ENCODE measurements around the gene PTRH1. TPM values are rescaled to one million over a fixed set of nuclear protein-coding genes. Genes with fewer than 3 reads are reported as not detected.

Gene PTRH1
- total RNA-seq, 1 experiment from 2014 or later: 16.9 TPM

DNA sequence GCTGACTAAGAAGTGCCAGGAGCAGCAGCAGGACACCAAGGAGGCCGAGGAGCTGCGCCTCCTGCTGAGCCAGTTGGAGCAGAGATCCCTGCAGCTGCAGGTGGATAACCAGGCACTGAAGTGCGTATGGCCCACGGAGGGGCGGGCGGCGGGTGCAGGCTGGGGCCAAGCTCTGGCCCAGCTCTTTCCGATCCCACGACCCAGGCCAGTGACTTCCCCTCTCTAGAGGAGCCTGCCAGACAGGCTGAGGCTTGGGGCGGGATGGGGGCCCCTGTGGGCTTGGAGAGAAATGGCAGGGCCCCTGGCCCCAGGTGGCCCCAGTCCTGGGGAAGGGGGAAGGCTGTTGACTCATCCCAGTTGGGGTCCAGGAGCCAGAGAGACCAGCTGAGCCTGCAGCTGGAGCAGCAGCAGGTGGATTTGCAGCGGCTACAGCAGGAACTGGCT is 3.6 kb downstream of the PTRH1 start:
- POLR2A ChIA-PET: no interaction called here
- ATAC-seq (peak; percentile 5), DNase-seq (ENCODE audit: low spot score) (peak; percentile 52)
- Mint-ChIP-seq H3K9me3 (peaks cover 3% of the 10 kb centered on the region), H3K27ac (no peak overlapping the region), H3K27me3 (ENCODE audit: low read depth) (no peaks in the 10 kb centered on the region), H3K36me3 (no peaks in the 10 kb centered on the region), H3K4me1 (peaks cover 23% of the 10 kb centered on the region), H3K4me3 (no peak overlapping the region)
- TF ChIP-seq NFYB (CRISPR knock-in tag; conservative IDR thresholded peaks at IDR 0.05; ENCODE audit: low read depth): no peak
- TF ChIP-seq ZNF423 (CRISPR knock-in tag; IDR thresholded peaks at IDR 0.05): peak; percentile 86
- TF ChIP-seq, protein P1, sequence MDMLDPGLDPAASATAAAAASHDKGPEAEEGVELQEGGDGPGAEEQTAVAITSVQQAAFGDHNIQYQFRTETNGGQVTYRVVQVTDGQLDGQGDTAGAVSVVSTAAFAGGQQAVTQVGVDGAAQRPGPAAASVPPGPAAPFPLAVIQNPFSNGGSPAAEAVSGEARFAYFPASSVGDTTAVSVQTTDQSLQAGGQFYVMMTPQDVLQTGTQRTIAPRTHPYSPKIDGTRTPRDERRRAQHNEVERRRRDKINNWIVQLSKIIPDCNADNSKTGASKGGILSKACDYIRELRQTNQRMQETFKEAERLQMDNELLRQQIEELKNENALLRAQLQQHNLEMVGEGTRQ (CRISPR knock-in tag; IDR thresholded peaks at IDR 0.05): no peak
- CTCF ChIA-PET: interaction anchor here (0.6 to 2.2 kb wide), 11 partner anchors 13 to 315 kb away, joined by 3 to 24 read pairs (median 3); partner anchors contain the start of genes SLC2A8 and TOR2A

DNA sequence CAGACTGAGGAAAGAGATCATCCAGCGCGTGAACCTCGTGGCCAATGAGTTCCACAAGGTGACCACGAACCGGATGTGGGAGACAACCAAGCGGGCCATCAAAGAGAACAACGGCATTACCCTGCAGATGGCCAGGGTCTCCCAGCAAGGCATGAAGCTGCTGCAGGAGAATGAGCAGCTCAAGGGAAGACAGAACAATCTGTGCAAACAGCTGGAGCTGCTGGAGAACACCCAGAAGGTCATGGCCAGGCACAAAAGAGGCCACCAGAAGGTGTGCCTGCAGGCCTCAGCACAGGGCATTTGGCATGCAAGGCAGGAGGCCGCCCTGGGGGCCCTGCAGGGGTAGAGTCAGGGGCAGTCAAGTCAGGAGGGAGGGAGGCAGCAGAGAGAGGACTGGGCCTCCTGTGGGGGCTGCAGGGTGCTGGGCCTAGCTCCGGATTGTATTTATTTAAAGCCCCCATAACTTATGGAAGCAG is 4.2 kb downstream of the PTRH1 start:
- Mint-ChIP-seq H3K36me3 (no peaks in the 10 kb centered on the region), H3K27me3 (ENCODE audit: low read depth) (no peaks in the 10 kb centered on the region), H3K4me3 (no peak overlapping the region), H3K9me3 (peaks cover 3% of the 10 kb centered on the region), H3K27ac (no peak overlapping the region), H3K4me1 (peaks cover 25% of the 10 kb centered on the region)
- no peak for DNase-seq (ENCODE audit: low spot score)
- CTCF ChIA-PET: interaction anchor here (0.6 to 2.2 kb wide), 10 partner anchors 14 to 315 kb away, joined by 3 to 24 read pairs (median 3); partner anchors contain the start of genes SLC2A8 and TOR2A
- ATAC-seq: no peak
- POLR2A ChIA-PET: no interaction called here
- TF ChIP-seq, protein P2, sequence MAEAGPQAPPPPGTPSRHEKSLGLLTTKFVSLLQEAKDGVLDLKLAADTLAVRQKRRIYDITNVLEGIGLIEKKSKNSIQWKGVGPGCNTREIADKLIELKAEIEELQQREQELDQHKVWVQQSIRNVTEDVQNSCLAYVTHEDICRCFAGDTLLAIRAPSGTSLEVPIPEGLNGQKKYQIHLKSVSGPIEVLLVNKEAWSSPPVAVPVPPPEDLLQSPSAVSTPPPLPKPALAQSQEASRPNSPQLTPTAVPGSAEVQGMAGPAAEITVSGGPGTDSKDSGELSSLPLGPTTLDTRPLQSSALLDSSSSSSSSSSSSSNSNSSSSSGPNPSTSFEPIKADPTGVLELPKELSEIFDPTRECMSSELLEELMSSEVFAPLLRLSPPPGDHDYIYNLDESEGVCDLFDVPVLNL (CRISPR knock-in tag; IDR thresholded peaks at IDR 0.05; ENCODE audit: borderline replicate concordance, low read depth): no peak
- TF ChIP-seq, protein P3, sequence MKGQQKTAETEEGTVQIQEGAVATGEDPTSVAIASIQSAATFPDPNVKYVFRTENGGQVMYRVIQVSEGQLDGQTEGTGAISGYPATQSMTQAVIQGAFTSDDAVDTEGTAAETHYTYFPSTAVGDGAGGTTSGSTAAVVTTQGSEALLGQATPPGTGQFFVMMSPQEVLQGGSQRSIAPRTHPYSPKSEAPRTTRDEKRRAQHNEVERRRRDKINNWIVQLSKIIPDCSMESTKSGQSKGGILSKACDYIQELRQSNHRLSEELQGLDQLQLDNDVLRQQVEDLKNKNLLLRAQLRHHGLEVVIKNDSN (CRISPR knock-in tag; IDR thresholded peaks at IDR 0.05): no peak
- TF ChIP-seq, protein P4, sequence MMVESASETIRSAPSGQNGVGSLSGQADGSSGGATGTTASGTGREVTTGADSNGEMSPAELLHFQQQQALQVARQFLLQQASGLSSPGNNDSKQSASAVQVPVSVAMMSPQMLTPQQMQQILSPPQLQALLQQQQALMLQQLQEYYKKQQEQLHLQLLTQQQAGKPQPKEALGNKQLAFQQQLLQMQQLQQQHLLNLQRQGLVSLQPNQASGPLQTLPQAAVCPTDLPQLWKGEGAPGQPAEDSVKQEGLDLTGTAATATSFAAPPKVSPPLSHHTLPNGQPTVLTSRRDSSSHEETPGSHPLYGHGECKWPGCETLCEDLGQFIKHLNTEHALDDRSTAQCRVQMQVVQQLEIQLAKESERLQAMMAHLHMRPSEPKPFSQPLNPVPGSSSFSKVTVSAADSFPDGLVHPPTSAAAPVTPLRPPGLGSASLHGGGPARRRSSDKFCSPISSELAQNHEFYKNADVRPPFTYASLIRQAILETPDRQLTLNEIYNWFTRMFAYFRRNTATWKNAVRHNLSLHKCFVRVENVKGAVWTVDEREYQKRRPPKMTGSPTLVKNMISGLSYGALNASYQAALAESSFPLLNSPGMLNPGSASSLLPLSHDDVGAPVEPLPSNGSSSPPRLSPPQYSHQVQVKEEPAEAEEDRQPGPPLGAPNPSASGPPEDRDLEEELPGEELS (CRISPR knock-in tag; IDR thresholded peaks at IDR 0.05): no peak
- TF ChIP-seq, protein P5, sequence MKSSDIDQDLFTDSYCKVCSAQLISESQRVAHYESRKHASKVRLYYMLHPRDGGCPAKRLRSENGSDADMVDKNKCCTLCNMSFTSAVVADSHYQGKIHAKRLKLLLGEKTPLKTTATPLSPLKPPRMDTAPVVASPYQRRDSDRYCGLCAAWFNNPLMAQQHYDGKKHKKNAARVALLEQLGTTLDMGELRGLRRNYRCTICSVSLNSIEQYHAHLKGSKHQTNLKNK (CRISPR knock-in tag; IDR thresholded peaks at IDR 0.05): no peak
- TF ChIP-seq ZNF396 (CRISPR knock-in tag; IDR thresholded peaks at IDR 0.05; ENCODE audit: borderline replicate concordance): no peak
- no peak for TF ChIP-seq ETV6 (CRISPR knock-in tag; IDR thresholded peaks at IDR 0.05)
- TF ChIP-seq, protein P6, sequence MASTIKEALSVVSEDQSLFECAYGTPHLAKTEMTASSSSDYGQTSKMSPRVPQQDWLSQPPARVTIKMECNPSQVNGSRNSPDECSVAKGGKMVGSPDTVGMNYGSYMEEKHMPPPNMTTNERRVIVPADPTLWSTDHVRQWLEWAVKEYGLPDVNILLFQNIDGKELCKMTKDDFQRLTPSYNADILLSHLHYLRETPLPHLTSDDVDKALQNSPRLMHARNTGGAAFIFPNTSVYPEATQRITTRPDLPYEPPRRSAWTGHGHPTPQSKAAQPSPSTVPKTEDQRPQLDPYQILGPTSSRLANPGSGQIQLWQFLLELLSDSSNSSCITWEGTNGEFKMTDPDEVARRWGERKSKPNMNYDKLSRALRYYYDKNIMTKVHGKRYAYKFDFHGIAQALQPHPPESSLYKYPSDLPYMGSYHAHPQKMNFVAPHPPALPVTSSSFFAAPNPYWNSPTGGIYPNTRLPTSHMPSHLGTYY (CRISPR knock-in tag; IDR thresholded peaks at IDR 0.05): no peak
- TF ChIP-seq, protein P7, sequence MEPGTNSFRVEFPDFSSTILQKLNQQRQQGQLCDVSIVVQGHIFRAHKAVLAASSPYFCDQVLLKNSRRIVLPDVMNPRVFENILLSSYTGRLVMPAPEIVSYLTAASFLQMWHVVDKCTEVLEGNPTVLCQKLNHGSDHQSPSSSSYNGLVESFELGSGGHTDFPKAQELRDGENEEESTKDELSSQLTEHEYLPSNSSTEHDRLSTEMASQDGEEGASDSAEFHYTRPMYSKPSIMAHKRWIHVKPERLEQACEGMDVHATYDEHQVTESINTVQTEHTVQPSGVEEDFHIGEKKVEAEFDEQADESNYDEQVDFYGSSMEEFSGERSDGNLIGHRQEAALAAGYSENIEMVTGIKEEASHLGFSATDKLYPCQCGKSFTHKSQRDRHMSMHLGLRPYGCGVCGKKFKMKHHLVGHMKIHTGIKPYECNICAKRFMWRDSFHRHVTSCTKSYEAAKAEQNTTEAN (CRISPR knock-in tag; IDR thresholded peaks at IDR 0.05): no peak
- TF ChIP-seq, protein P8, sequence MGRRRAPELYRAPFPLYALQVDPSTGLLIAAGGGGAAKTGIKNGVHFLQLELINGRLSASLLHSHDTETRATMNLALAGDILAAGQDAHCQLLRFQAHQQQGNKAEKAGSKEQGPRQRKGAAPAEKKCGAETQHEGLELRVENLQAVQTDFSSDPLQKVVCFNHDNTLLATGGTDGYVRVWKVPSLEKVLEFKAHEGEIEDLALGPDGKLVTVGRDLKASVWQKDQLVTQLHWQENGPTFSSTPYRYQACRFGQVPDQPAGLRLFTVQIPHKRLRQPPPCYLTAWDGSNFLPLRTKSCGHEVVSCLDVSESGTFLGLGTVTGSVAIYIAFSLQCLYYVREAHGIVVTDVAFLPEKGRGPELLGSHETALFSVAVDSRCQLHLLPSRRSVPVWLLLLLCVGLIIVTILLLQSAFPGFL (CRISPR knock-in tag; IDR thresholded peaks at IDR 0.05; ENCODE audit: borderline replicate concordance): no peak
- TF ChIP-seq ZNF121 (CRISPR knock-in tag; IDR thresholded peaks at IDR 0.05): no peak
- TF ChIP-seq NR2C2 (CRISPR knock-in tag; IDR thresholded peaks at IDR 0.05): no peak
- TF ChIP-seq PRRX2 (CRISPR knock-in tag; IDR thresholded peaks at IDR 0.05): no peak

Data from WTC11 (cell line).